Ascending aorta (tissue), 2 donors: ENCODE measurements around the gene TAGLN2. TPM values are rescaled to one million over a fixed set of nuclear protein-coding genes. Genes with fewer than 3 reads are reported as not detected.

ENCODE experiments used
- DNase-seq, 2 donors: peaks; one replicate each; pipeline ENCODE4 v3.0.0-alpha.2; 2019; ENCODE audit warnings: low spot score in 2 of 2
- H3K27ac ChIP-seq, 2 donors: fragments of 200-600 bp; sonication (generic); one replicate each; pipeline ENCODE4 v1.5.1; 2016 to 2017; ENCODE audit warnings: mild to moderate bottlenecking in 1 of 2
- H3K27me3 ChIP-seq: fragments of 200-600 bp; sonication (generic); one replicate; pipeline ENCODE4 v1.5.1; 2017
- H3K36me3 ChIP-seq, 2 donors: fragments of 200-600 bp; sonication (generic); one replicate each; pipeline ENCODE4 v1.5.1; 2016
- H3K4me1 ChIP-seq, 2 donors: fragments of 200-600 bp; sonication (generic); one replicate each; pipeline ENCODE4 v1.5.1; 2016 to 2017; ENCODE audit warnings: mild to moderate bottlenecking in 1 of 2
- H3K4me3 ChIP-seq, 2 donors: fragments of 200-600 bp; sonication (generic); one replicate each; pipeline ENCODE4 v1.5.1; 2016 to 2017; ENCODE audit warnings: mild to moderate bottlenecking in 1 of 2
- H3K9me3 ChIP-seq, 2 donors: fragments of 200-600 bp; sonication (generic); one replicate each; pipeline ENCODE4 v1.5.1; 2016
- CTCF ChIP-seq, 3 experiments: fragments of 200-600 bp in 2 of 3; fragments of 450-650 bp in 1 of 3; sonication (generic) in 2 of 3; IDR thresholded peaks; one replicate each; pipeline ENCODE4 v1.5.1; 2016 to 2019; ENCODE audit warnings: antibody characterized with exemption in 3 of 3, mild to moderate bottlenecking in 1 of 3, moderate library complexity in 1 of 3
- intact Hi-C: fragments of 100-400 bp; cut with DNase I; formaldehyde crosslinking; loops from one replicate; pipeline ENCODE4 v1.15.1; 2023
- total RNA-seq: library from RNA; depleted of rRNA; stranded (reverse); fragments of >200 nt; gene quantifications from one replicate; pipeline ENCODE4 v1.1.0, GENCODE V29; 2016

Gene TAGLN2
- total RNA-seq: 363 TPM

GRCh38 chr1:159924791-159925718 lies at the start of gene TAGLN2:
TAGLN2 (minus strand) TSS chr1:159925507; CDS start chr1:159920509, 4,998 bp downstream.
- no peaks in the 10 kb centered on the region for H3K9me3 ChIP-seq
- peaks cover 6 to 20% of the 10 kb centered on the region in 2 donors for H3K4me1 ChIP-seq
- peak within 1 kb of the TSS; percentile 96 to 98 for H3K27ac ChIP-seq
- no peaks in the 10 kb centered on the region for H3K27me3 ChIP-seq
- peak in 1 of 3 experiments; percentile 4 for TF ChIP-seq CTCF (IDR thresholded peaks at IDR 0.05)
- peak; percentile 76 to 95 for DNase-seq
- H3K4me3 ChIP-seq: peak within 1 kb of the TSS; percentile 74 to 83
- intact Hi-C loops: loop anchor here (1.0 to 10.0 kb wide), 9 partner anchors 25 to 1910 kb away; partner anchors contain the start of genes CFAP45, COPA, DCAF8 and IGSF8
- peaks cover 4 to 7% of the 10 kb centered on the region in 2 donors for H3K36me3 ChIP-seq

- H3K27me3 ChIP-seq: no peaks in the 10 kb centered on the region
- no peaks in the 10 kb centered on the region for H3K36me3 ChIP-seq
- no peaks in the 10 kb centered on the region for H3K9me3 ChIP-seq
- H3K27ac ChIP-seq: no peak overlapping the region
- peak in 1 of 2 donors; percentile 12 for DNase-seq
- no peak for TF ChIP-seq CTCF (IDR thresholded peaks at IDR 0.05)
- intact Hi-C loops: no loop called here
- H3K4me3 ChIP-seq: no peak overlapping the region
- H3K4me1 ChIP-seq: no peaks in the 10 kb centered on the region
Observed at GRCh38 chr1:159974350-159974965, 49.2 kb upstream of the TAGLN2 start.

- Histone ChIP-seq H3K9me3 (no peaks in the 10 kb centered on the region), H3K27ac (no peak overlapping the region), H3K27me3 (no peaks in the 10 kb centered on the region), H3K36me3 (no peaks in the 10 kb centered on the region), H3K4me1 (no peaks in the 10 kb centered on the region), H3K4me3 (no peak overlapping the region)
- DNase-seq: peak in 1 of 2 donors; percentile 37
- intact Hi-C loops: no loop called here
- TF ChIP-seq CTCF (IDR thresholded peaks at IDR 0.05): no peak
Observed at GRCh38 chr1:159973350-159973940, 48.1 kb upstream of the TAGLN2 start.

GRCh38 chr1:159972443-159973205 lies 47.3 kb upstream of the TAGLN2 start:
- DNase-seq: peak in 1 of 2 donors; percentile 54
- TF ChIP-seq CTCF (IDR thresholded peaks at IDR 0.05): no peak

GRCh38 chr1:159970932-159971342 lies 45.6 kb upstream of the TAGLN2 start:
- H3K36me3 ChIP-seq: no peaks in the 10 kb centered on the region
- no peaks in the 10 kb centered on the region for H3K4me1 ChIP-seq
- intact Hi-C loops: no loop called here
- no peaks in the 10 kb centered on the region for H3K27me3 ChIP-seq
- no peak overlapping the region for H3K27ac ChIP-seq
- TF ChIP-seq CTCF (IDR thresholded peaks at IDR 0.05): no peak
- peak in 1 of 2 donors; percentile 13 for DNase-seq
- H3K4me3 ChIP-seq: no peak overlapping the region
- H3K9me3 ChIP-seq: no peaks in the 10 kb centered on the region

More at GRCh38 chr1:159972443-159973205, 47.3 kb upstream of the TAGLN2 start:
- Histone ChIP-seq H3K36me3 (no peaks in the 10 kb centered on the region), H3K4me1 (no peaks in the 10 kb centered on the region), H3K4me3 (no peak overlapping the region), H3K9me3 (no peaks in the 10 kb centered on the region), H3K27me3 (no peaks in the 10 kb centered on the region), H3K27ac (no peak overlapping the region)
- intact Hi-C loops: no loop called here
